Ovary (tissue), 9 donors: Measurements from ENCODE around the gene TBC1D9B. TPM values are rescaled to one million over a fixed set of nuclear protein-coding genes. Genes with fewer than 3 reads are reported as not detected.

ENCODE experiments used
- DNase-seq, 5 donors: peaks; one replicate each; pipeline ENCODE4 v3.0.0-alpha.2; 2019 to 2020
- H3K27ac ChIP-seq, 2 donors: fragments of 200-600 bp; one replicate each; pipeline versions ENCODE4 v1.5.1 to v1.8.0; 2019 to 2022
- H3K27me3 ChIP-seq: fragments of 200-600 bp; one replicate; pipeline ENCODE4 v1.8.0; 2022
- H3K36me3 ChIP-seq: fragments of 200-600 bp; sonication (generic); one replicate; pipeline ENCODE4 v1.5.1; 2019
- H3K4me1 ChIP-seq: one replicate; pipeline ENCODE4 v1.8.1; 2013; ENCODE audit warnings: mild to moderate bottlenecking, moderate library complexity; ENCODE audit not compliant: insufficient read depth
- H3K4me3 ChIP-seq: fragments of 200-600 bp; sonication (generic); one replicate; pipeline ENCODE4 v1.5.1; 2017
- H3K9me3 ChIP-seq, 2 donors: fragments of 200-600 bp in 1 of 2; sonication (generic) in 1 of 2; one replicate each; pipeline versions ENCODE4 v1.5.1 to v1.8.1; 2013 to 2019; ENCODE audit warnings: mild to moderate bottlenecking in 1 of 2, moderate library complexity in 1 of 2
- CTCF ChIP-seq, 3 donors: fragments of 450-650 bp in 2 of 3; fragments of 200-600 bp in 1 of 3; IDR thresholded peaks; one replicate each; pipeline versions ENCODE4 v1.5.1 to v1.8.0; 2016 to 2022; ENCODE audit warnings: antibody characterized with exemption in 3 of 3, mild to moderate bottlenecking in 1 of 3
- EP300 ChIP-seq: sonication (generic); formaldehyde crosslinking; IDR thresholded peaks from one replicate; pipeline ENCODE4 v1.6.1; 2017; ENCODE audit warnings: antibody characterized with exemption
- POLR2A ChIP-seq: fragments of 450-650 bp; IDR thresholded peaks from one replicate; pipeline ENCODE4 v1.6.1; 2017; ENCODE audit warnings: antibody characterized with exemption, mild to moderate bottlenecking, moderate library complexity
- WGBS, 3 donors: extraction: QIAGEN DNeasy Blood & Tissue Kit in 1 of 3; methylation state at CpG; one replicate each; pipeline versions ENCODE4 v1.1.5 to v1.1.7; 2013 to 2017; 5-methylcytosine and 5-hydroxymethylcytosine counted together
- intact Hi-C, 4 donors: fragments of 100-400 bp; cut with DNase I; formaldehyde crosslinking; loops; one replicate each; pipeline versions ENCODE4 v1.11.0 to v1.15.1; 2022 to 2023
- polyA plus RNA-seq, 2 donors: library from polyadenylated mRNA; stranded (reverse); fragments of 200-250 nt in 1 of 2; fragments of 350-450 nt in 1 of 2; fragmentation: Illumina TruSeq in 1 of 2; extraction: RNeasy Lipid Tissue Mini Kit (QIAGEN cat#74804) in 1 of 2; gene quantifications; one replicate each; pipeline ENCODE4 v1.2.3, GENCODE V29; 2013 to 2014
- total RNA-seq, 7 donors: library from RNA; depleted of rRNA in 2 of 7; stranded (reverse); fragments of >200 nt in 2 of 7; fragmentation: NEBNext Ultra II Directional in 3 of 7; extraction: Animal tissue kit (Norgen Biotek cat#: 25700) in 3 of 7; gene quantifications; one replicate each; pipeline versions ENCODE4 v1.1.0 to v1.2.4, GENCODE V29; 2016 to 2023
- donor health status: DM: no; HTN: no; CAD: no; lungs with moderate emphysema.
- donor health status: DM: no; HTN: no; CAD: no.
- donor health status: Bipolar disorder and iron deficiency.
- donor health status: DM: yes; HTN: yes; CAD: no.
- donor health status: DM: no; HTN: no; CAD: no.
- donor health status: DM: yes; HTN: yes; CAD: no.

Gene TBC1D9B
- total and polyA plus RNA-seq, 9 donors, result 48.3 to 121 (median 86.5) TPM

- no peaks in the 10 kb centered on the region for H3K27me3 ChIP-seq
- DNase-seq, result no peak
- H3K4me1 ChIP-seq, result peaks cover 34% of the 10 kb centered on the region
- H3K9me3 ChIP-seq, result no peaks in the 10 kb centered on the region
- TF ChIP-seq EP300, result no peak
- TF ChIP-seq CTCF (IDR thresholded peaks at IDR 0.05), result no peak
- no peak for TF ChIP-seq POLR2A
- intact Hi-C loops, result loop anchor here in 1 of 4 donors (10.0 kb wide), 1 partner anchor 83 kb away; the partner anchor contains the start of gene TBC1D9B
- peak overlapping the region; percentile 82 for H3K4me3 ChIP-seq
- H3K27ac ChIP-seq, result peak overlapping the region in 1 of 2 donors; percentile 0
- H3K36me3 ChIP-seq, result no peaks in the 10 kb centered on the region
- 31 to 70% (median 42%) methylated on average over 3 of the region's 3 CpGs for WGBS, 3 donors
Measured at GRCh38 chr5:179822059-179822432, 85.7 kb downstream of the TBC1D9B start.

- H3K4me1 ChIP-seq, result peaks cover 36% of the 10 kb centered on the region
Measured at GRCh38 chr5:179821298-179822058, 86.2 kb downstream of the TBC1D9B start.

GRCh38 chr5:179820483-179821297 lies 87.0 kb downstream of the TBC1D9B start, which contains the start of gene SQSTM1:
Gene SQSTM1, plus strand, starts transcription at chr5:179820905. Its CDS starts 32 bp downstream, at chr5:179820937.
- H3K4me1 ChIP-seq, result peaks cover 36% of the 10 kb centered on the region
- H3K27me3 ChIP-seq, result no peaks in the 10 kb centered on the region
- H3K36me3 ChIP-seq, result no peaks in the 10 kb centered on the region
- H3K4me3 ChIP-seq, result peak within 1 kb of the TSS; percentile 82
- intact Hi-C loops, result loop anchor here in 1 of 4 donors (10.0 kb wide), 1 partner anchor 84 kb away; the partner anchor contains the start of gene TBC1D9B
- TF ChIP-seq CTCF (IDR thresholded peaks at IDR 0.05), result peak in 2 of 3 donors; percentile 12 to 37
- no peak for TF ChIP-seq EP300
- TF ChIP-seq POLR2A, result peak; percentile 97
- H3K9me3 ChIP-seq, result no peaks in the 10 kb centered on the region
- 0 to 1% (median 0%) methylated on average over 31 to 81 of the region's 81 CpGs for WGBS, 3 donors
- H3K27ac ChIP-seq, result peak within 1 kb of the TSS; percentile 90 to 98
- peak; percentile 85 to 93 (median 90) for DNase-seq

More at GRCh38 chr5:179821298-179822058, 86.2 kb downstream of the TBC1D9B start:
- no peaks in the 10 kb centered on the region for H3K27me3 ChIP-seq
- 0 to 1% (median 1%) methylated on average over 43 to 54 of the region's 54 CpGs for WGBS, 3 donors
- peak; percentile 96 to 98 (median 96) for DNase-seq
- H3K27ac ChIP-seq, result peak overlapping the region; percentile 90 to 98
- TF ChIP-seq EP300 (no peak), POLR2A (peak; percentile 76)
- H3K9me3 ChIP-seq, result no peaks in the 10 kb centered on the region
- peak overlapping the region; percentile 82 for H3K4me3 ChIP-seq
- intact Hi-C loops, result loop anchor here in 1 of 4 donors (10.0 kb wide), 1 partner anchor 83 kb away; the partner anchor contains the start of gene TBC1D9B
- H3K36me3 ChIP-seq, result no peaks in the 10 kb centered on the region

- intact Hi-C loops, result loop anchor here in 1 of 4 donors (10.0 kb wide), 1 partner anchor 85 kb away; the partner anchor contains the start of gene TBC1D9B
- 20 to 30% (median 27%) methylated on average over 9 to 12 of the region's 12 CpGs for WGBS, 3 donors
- Histone ChIP-seq H3K27me3 (no peaks in the 10 kb centered on the region), H3K4me1 (peaks cover 36% of the 10 kb centered on the region), H3K36me3 (no peaks in the 10 kb centered on the region), H3K4me3 (peak overlapping the region; percentile 82), H3K9me3 (no peaks in the 10 kb centered on the region), H3K27ac (peak overlapping the region; percentile 90 to 98)
- no peak for DNase-seq
- TF ChIP-seq CTCF (IDR thresholded peaks at IDR 0.05), result no peak
- TF ChIP-seq EP300, result no peak
- TF ChIP-seq POLR2A, result no peak
Measured at GRCh38 chr5:179820127-179820482, 87.6 kb downstream of the TBC1D9B start.
